Measurements from ENCODE around the gene PGAM4. TPM values are rescaled to one million over a fixed set of nuclear protein-coding genes. Genes with fewer than 3 reads are reported as not detected.

The PGAM4 gene
- total RNA-seq, 2 experiments from 2014 or later, result not detected

- no peak overlapping the region for H3K27ac ChIP-seq (ENCODE audit: low read depth in 1 of 2, low read length in 2 of 2)
- H3K27ac Mint-ChIP-seq, result no peak overlapping the region
- TF ChIP-seq CTCF (IDR thresholded peaks at IDR 0.05), result no peak
- no peaks in the 10 kb centered on the region for H3K36me3 ChIP-seq (ENCODE audit: insufficient read depth, low read length)
- no peaks in the 10 kb centered on the region for H3K27me3 ChIP-seq (ENCODE audit: control insufficient read depth in 1 of 2, insufficient read depth in 2 of 2, low read length in 2 of 2)
- ATAC-seq (ENCODE audit: poor library complexity) (no peak), DNase-seq (no peak)
- no peaks in the 10 kb centered on the region for H3K27me3 Mint-ChIP-seq
- no peaks in the 10 kb centered on the region for H3K9me3 ChIP-seq (ENCODE audit: control insufficient read depth in 1 of 2, insufficient read depth in 1 of 2, low read length in 2 of 2)
- H3K4me1 ChIP-seq (ENCODE audit: insufficient read depth, low read length), result no peaks in the 10 kb centered on the region
- H3K36me3 Mint-ChIP-seq (ENCODE audit: low read depth), result peaks cover 12% of the 10 kb centered on the region
- H3K4me3 ChIP-seq (ENCODE audit: low read length), result no peak overlapping the region
- H3K4me1 Mint-ChIP-seq (ENCODE audit: low read depth), result peaks cover 18% of the 10 kb centered on the region
- CTCF ChIA-PET, result no interaction called here
- H3K9me3 Mint-ChIP-seq, result no peaks in the 10 kb centered on the region
- POLR2A ChIA-PET, result no interaction called here
- no peak overlapping the region for H3K4me3 Mint-ChIP-seq
- intact Hi-C loops (cut with DNase I, micrococcal nuclease), result no loop called here
Observed at GRCh38 chrX:77953302-77953701, 16.1 kb downstream of the PGAM4 start.

- H3K27ac Mint-ChIP-seq, result no peak overlapping the region
- H3K4me1 ChIP-seq (ENCODE audit: insufficient read depth, low read length), result no peaks in the 10 kb centered on the region
- no peaks in the 10 kb centered on the region for H3K9me3 Mint-ChIP-seq
- no peak overlapping the region for H3K4me3 ChIP-seq (ENCODE audit: low read length)
- no peaks in the 10 kb centered on the region for H3K27me3 Mint-ChIP-seq
- no peaks in the 10 kb centered on the region for H3K9me3 ChIP-seq (ENCODE audit: control insufficient read depth in 1 of 2, insufficient read depth in 1 of 2, low read length in 2 of 2)
- intact Hi-C loops (cut with DNase I, micrococcal nuclease), result no loop called here
- no peak overlapping the region for H3K4me3 Mint-ChIP-seq
- H3K27me3 ChIP-seq (ENCODE audit: control insufficient read depth in 1 of 2, insufficient read depth in 2 of 2, low read length in 2 of 2), result no peaks in the 10 kb centered on the region
- no peak for TF ChIP-seq CTCF (IDR thresholded peaks at IDR 0.05)
- DNase-seq (no peak), ATAC-seq (ENCODE audit: poor library complexity) (no peak)
- ChIA-PET POLR2A (no interaction called here), CTCF (no interaction called here)
- peaks cover 10% of the 10 kb centered on the region for H3K4me1 Mint-ChIP-seq (ENCODE audit: low read depth)
- peaks cover 4% of the 10 kb centered on the region for H3K36me3 Mint-ChIP-seq (ENCODE audit: low read depth)
- H3K36me3 ChIP-seq (ENCODE audit: insufficient read depth, low read length), result no peaks in the 10 kb centered on the region
- H3K27ac ChIP-seq (ENCODE audit: low read depth in 1 of 2, low read length in 2 of 2), result no peak overlapping the region
Observed at GRCh38 chrX:77952173-77952572, 17.3 kb downstream of the PGAM4 start.

- Histone ChIP-seq H3K27ac (ENCODE audit: low read depth in 1 of 2, low read length in 2 of 2) (no peak overlapping the region), H3K4me1 (ENCODE audit: insufficient read depth, low read length) (no peaks in the 10 kb centered on the region), H3K36me3 (ENCODE audit: insufficient read depth, low read length) (no peaks in the 10 kb centered on the region), H3K9me3 (ENCODE audit: control insufficient read depth in 1 of 2, insufficient read depth in 1 of 2, low read length in 2 of 2) (no peaks in the 10 kb centered on the region), H3K4me3 (ENCODE audit: low read length) (no peak overlapping the region), H3K27me3 (ENCODE audit: control insufficient read depth in 1 of 2, insufficient read depth in 2 of 2, low read length in 2 of 2) (no peaks in the 10 kb centered on the region)
- H3K36me3 Mint-ChIP-seq (ENCODE audit: low read depth), result no peaks in the 10 kb centered on the region
- POLR2A ChIA-PET, result no interaction called here
- H3K4me1 Mint-ChIP-seq (ENCODE audit: low read depth), result peaks cover 10% of the 10 kb centered on the region
- DNase-seq (no peak), ATAC-seq (ENCODE audit: poor library complexity) (no peak)
- CTCF ChIA-PET, result no interaction called here
- TF ChIP-seq CTCF (IDR thresholded peaks at IDR 0.05), result no peak
- H3K27ac Mint-ChIP-seq, result no peak overlapping the region
- H3K9me3 Mint-ChIP-seq, result no peaks in the 10 kb centered on the region
- H3K4me3 Mint-ChIP-seq, result no peak overlapping the region
- H3K27me3 Mint-ChIP-seq, result no peaks in the 10 kb centered on the region
- intact Hi-C loops (cut with DNase I, micrococcal nuclease), result no loop called here
Observed at GRCh38 chrX:77949840-77950239, 19.6 kb downstream of the PGAM4 start.

Data from CD4-positive, alpha-beta T cell (primary cell).